ENCODE measurements around the gene TGM3. TPM values are rescaled to one million over a fixed set of nuclear protein-coding genes. Genes with fewer than 3 reads are reported as not detected.
A peak's percentile ranks its signal among the peaks of the same experiment; 100 is the strongest.

TGM3 gene
- total RNA-seq, 1 experiment from 2014 or later: not detected

DNA sequence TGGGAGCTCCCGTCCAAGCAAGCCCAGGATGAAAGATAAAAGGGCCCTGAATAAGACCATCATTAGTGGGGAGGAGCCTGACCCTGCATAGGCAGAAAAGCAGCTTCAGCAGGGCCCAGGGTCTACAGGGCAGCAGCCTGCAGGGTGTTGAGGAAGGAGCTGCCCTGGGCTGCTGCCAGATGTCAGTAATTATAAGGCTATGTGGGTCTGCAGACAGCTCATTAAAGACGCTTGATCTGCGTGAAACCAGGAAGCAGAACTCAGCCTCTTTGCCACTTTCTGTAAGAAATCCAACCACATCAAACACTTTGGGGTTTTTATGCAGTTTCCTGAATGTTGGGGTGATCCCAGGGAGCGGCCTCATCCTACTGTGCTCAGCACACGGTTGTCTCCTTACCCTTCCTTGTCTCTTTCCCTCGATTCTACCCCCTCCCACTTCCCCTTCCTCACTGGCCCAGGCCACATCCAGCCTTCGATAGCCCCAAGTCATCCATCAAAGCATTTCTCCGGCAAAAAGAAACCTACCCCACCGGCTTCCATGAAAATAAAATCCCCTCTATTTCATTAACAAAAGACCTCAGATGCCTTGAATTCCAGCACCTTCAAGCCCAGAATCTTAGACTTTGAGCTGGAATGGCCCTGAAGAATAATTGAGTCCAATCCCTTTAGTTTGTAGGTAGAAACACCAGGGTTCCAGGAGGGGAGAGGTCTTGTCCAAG, 83.9 kb downstream of the TGM3 start:
- no peak for DNase-seq (ENCODE audit: low read depth)

DNA sequence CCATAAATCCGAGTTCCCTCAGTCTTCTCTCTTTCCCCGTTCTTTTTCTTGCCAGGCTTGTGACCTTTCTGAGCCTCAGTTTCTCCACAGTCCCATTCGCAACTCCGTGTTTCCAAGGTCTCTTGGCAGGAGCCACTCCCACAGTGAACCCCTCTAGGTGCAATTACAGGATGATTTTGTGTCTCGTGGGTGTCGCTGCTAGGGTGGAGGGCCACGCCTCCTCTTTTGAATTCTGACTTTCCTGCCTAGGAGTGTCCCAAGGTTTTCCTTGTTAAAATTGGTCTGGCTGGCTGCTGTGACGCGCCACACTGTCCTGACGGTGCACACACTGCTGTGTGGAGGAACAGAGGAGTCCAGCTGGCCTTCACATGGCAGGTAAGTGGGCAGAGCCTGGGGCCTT, 84.8 kb downstream of the TGM3 start, which contains the start of gene TGM6:
TSS of gene TGM6 (plus strand) at position 301 of the 400 bp plus-strand sequence. CDS start at position 369, 68 bp downstream.
- DNase-seq (ENCODE audit: low read depth): no peak

DNA sequence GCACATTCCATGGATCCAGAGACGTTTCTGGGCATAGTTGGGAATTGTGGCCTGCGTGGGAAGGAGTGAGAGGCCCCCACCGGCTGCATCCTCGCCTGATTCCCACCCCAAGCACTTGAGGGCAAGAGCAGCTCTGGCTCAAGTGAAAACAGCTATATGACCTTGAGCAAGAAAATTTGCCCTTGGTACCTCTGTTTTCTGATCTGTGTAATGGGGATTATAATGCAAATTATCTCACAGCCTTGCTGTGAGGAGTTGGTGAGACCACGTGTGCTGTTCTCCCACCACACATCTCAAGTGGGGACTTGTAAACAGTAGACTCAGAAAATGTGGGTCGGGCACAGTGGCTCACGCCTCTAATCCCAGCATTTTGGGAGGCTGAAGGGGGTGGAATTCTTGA, 85.5 kb downstream of the TGM3 start:
- DNase-seq (ENCODE audit: low read depth): no peak

DNA sequence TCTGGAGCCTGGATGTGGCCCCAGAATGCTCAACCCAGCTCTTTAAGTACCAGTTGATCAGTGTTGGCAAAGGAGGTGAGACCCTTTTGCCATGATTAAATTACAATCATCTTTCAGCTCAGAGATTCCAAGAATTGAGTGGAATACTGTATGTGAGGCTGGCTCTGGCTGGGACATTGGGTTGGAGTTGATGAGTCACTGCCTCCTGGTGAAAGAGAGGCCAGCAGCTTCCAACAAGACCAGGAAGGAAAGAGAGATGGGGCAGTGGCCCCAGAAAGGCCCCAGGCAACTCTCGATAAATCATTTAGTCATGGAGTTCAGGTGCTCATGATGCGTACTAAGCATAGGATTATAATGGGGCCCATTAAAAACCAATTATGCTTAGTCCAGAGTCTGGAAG, 87.0 kb downstream of the TGM3 start:
- no peak for DNase-seq (ENCODE audit: low read depth)

- DNase-seq (ENCODE audit: low read depth): no peak
These were observed 89.2 kb downstream of the TGM3 start for GRCh38 chr20:2385026-2385425.

GRCh38 chr20:2385496-2385895, 89.7 kb downstream of the TGM3 start:
- no peak for DNase-seq (ENCODE audit: low read depth)

DNA sequence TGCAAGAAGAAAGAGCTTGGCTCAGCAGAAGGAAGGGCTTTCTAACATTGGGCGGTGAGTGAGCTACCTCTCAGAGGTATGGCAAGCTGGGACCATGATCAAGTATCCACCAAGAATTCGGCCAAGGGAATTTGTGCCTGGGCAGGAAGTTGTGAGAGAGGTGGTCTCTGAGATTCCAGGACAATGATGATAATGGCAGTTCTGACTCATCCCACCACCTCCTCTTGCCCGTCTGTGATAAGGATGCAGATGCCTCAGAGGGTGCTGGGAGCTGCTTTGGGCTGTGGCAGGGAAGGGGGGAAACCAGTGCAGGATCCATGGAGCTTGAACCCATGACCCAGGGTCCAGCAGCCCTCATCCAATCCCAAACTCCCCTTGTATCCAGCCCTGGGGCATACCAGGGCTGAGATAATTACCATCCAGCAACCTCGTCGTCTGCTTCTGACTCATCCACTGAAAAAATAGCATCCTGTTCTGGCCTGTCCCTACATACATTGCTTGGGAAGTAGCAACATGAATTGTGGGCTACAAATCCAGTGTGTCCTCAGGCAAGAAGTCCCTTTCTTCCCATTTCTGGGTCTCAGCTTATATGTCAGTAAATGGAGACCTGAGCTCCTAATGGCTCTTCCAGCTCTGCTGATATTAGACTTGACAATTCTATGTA, 90.8 kb downstream of the TGM3 start:
- no peak for DNase-seq (ENCODE audit: low read depth)

- DNase-seq (ENCODE audit: low read depth): peak; percentile 14
These were observed 91.4 kb downstream of the TGM3 start for GRCh38 chr20:2387180-2387577.

- no peak for DNase-seq (ENCODE audit: low read depth)
These were observed 91.8 kb downstream of the TGM3 start for GRCh38 chr20:2387580-2387979.

Other genes with a start within 250 kb of the TGM3 start
- 16.4 and 16.6 TPM in 2 replicates for gene STK35, start 194.2 kb upstream of the TGM3 start, total RNA-seq (2014; rRNA removed)
- gene TGM6, start 84.9 kb downstream of the TGM3 start, total RNA-seq (2014; rRNA removed): not detected in 2 replicates
- 462 and 534 TPM in 2 replicates for gene SNRPB, start 174.8 kb downstream of the TGM3 start, total RNA-seq (2014; rRNA removed)
- 10.3 and 10.6 TPM in 2 replicates for gene ZNF343, start 212.9 kb downstream of the TGM3 start, total RNA-seq (2014; rRNA removed)
- not detected in 2 replicates for gene TMC2, start 240.6 kb downstream of the TGM3 start, total RNA-seq (2014; rRNA removed)